Mesenchymal stem cell (in vitro differentiated cells and primary cell): Measurements from ENCODE around the gene CDK14.

Experiments used
- DNase-seq: peaks from one replicate; pipeline ENCODE4 v3.0.0-alpha.2; 2013
- H2AFZ ChIP-seq: one replicate; pipeline ENCODE4 v1.6.1; 2013; ENCODE audit warnings: low read depth, mild to moderate bottlenecking, control low read depth, inconsistent platforms, low read length, moderate library complexity
- H2AK5ac ChIP-seq: 2 replicates; pipeline ENCODE4 v1.6.1; 2013; ENCODE audit warnings: low read length, moderate library complexity, mild to moderate bottlenecking, inconsistent platforms; ENCODE audit not compliant: severe bottlenecking
- H2BK120ac ChIP-seq: one replicate; pipeline ENCODE4 v1.6.1; 2013; ENCODE audit warnings: low read depth, mild to moderate bottlenecking, inconsistent platforms, low read length, moderate library complexity
- H2BK12ac ChIP-seq, 2 experiments: one replicate each; pipeline ENCODE4 v1.6.1; 2013; ENCODE audit warnings: inconsistent platforms in 2 of 2, low read length in 2 of 2, mild to moderate bottlenecking in 2 of 2, moderate library complexity in 2 of 2, control low read depth in 1 of 2
- H2BK15ac ChIP-seq: one replicate; pipeline ENCODE4 v1.6.1; 2013; ENCODE audit warnings: mild to moderate bottlenecking, low read depth, inconsistent platforms; ENCODE audit not compliant: poor library complexity, severe bottlenecking
- H2BK5ac ChIP-seq: 2 replicates; pipeline ENCODE4 v1.6.1; 2013; ENCODE audit warnings: low read depth, mild to moderate bottlenecking, low read length, control low read depth, inconsistent platforms; ENCODE audit not compliant: poor library complexity, severe bottlenecking
- H3K14ac ChIP-seq, 2 experiments: one replicate each; pipeline ENCODE4 v1.6.1; 2013; ENCODE audit warnings: inconsistent platforms in 2 of 2, low read length in 2 of 2, control low read depth in 1 of 2, mild to moderate bottlenecking in 1 of 2, moderate library complexity in 1 of 2
- H3K18ac ChIP-seq, 2 experiments: one replicate each; pipeline ENCODE4 v1.6.1; 2013; ENCODE audit warnings: inconsistent platforms in 2 of 2, low read length in 2 of 2, control low read depth in 1 of 2, low read depth in 1 of 2, mild to moderate bottlenecking in 1 of 2
- H3K23ac ChIP-seq, 2 experiments: one replicate each; pipeline ENCODE4 v1.6.1; 2013; ENCODE audit warnings: inconsistent platforms in 2 of 2, low read length in 2 of 2, mild to moderate bottlenecking in 2 of 2, moderate library complexity in 2 of 2, control low read depth in 1 of 2
- H3K27ac ChIP-seq: 2 replicates; pipeline ENCODE4 v1.5.1; 2013; ENCODE audit warnings: mild to moderate bottlenecking, moderate library complexity, low read length, control low read depth, inconsistent platforms; ENCODE audit not compliant: poor library complexity, severe bottlenecking
- H3K27me3 ChIP-seq, 2 experiments: 2 replicates each; pipeline versions ENCODE4 v1.6.1 to v1.7.0; 2013; ENCODE audit warnings: low read length in 2 of 2, mild to moderate bottlenecking in 2 of 2, moderate library complexity in 2 of 2, control low read depth in 1 of 2, inconsistent platforms in 1 of 2; ENCODE audit not compliant: control insufficient read depth in 1 of 2, insufficient read depth in 1 of 2
- H3K36me3 ChIP-seq, 2 experiments: 2 replicates each; pipeline versions ENCODE4 v1.6.1 to v1.7.0; 2013; ENCODE audit warnings: low read length in 2 of 2, control low read depth in 1 of 2, inconsistent platforms in 1 of 2, low read depth in 1 of 2, mild to moderate bottlenecking in 1 of 2; ENCODE audit not compliant: insufficient read depth in 2 of 2, control insufficient read depth in 1 of 2
- H3K4ac ChIP-seq, 2 experiments: one replicate each; pipeline ENCODE4 v1.6.1; 2013; ENCODE audit warnings: inconsistent platforms in 2 of 2, low read length in 2 of 2, mild to moderate bottlenecking in 2 of 2, moderate library complexity in 2 of 2, control low read depth in 1 of 2, low read depth in 1 of 2
- H3K4me1 ChIP-seq: 2 replicates; pipeline ENCODE4 v1.6.1; 2013; ENCODE audit warnings: low read depth, low read length, control low read depth; ENCODE audit not compliant: control insufficient read depth, insufficient read depth
- H3K4me2 ChIP-seq: 2 replicates; pipeline ENCODE4 v1.6.1; 2013; ENCODE audit warnings: low read length, mild to moderate bottlenecking, inconsistent platforms; ENCODE audit not compliant: poor library complexity, severe bottlenecking
- H3K4me3 ChIP-seq, 2 experiments: 2 replicates each; pipeline versions ENCODE4 v1.5.1 to v1.7.0; 2013; ENCODE audit warnings: low read length in 2 of 2, mild to moderate bottlenecking in 2 of 2, control low read depth in 1 of 2, low read depth in 1 of 2; ENCODE audit not compliant: insufficient read depth in 1 of 2
- H3K79me1 ChIP-seq: replicated peaks from 2 replicates; pipeline ENCODE4 v1.6.1; 2013; ENCODE audit warnings: mild to moderate bottlenecking, control low read depth, low read length, inconsistent platforms; ENCODE audit not compliant: poor library complexity, severe bottlenecking
- H3K9ac ChIP-seq: 2 replicates; pipeline ENCODE4 v1.7.0; 2013; ENCODE audit warnings: mild to moderate bottlenecking, low read length, moderate library complexity
- H3K9me3 ChIP-seq: 2 replicates; pipeline ENCODE4 v1.7.0; 2013; ENCODE audit warnings: mild to moderate bottlenecking, low read length; ENCODE audit not compliant: control insufficient read depth
- H4K8ac ChIP-seq: one replicate; pipeline ENCODE4 v1.6.1; 2013; ENCODE audit warnings: inconsistent platforms, mild to moderate bottlenecking, low read length, moderate library complexity
- H4K91ac ChIP-seq: one replicate; pipeline ENCODE4 v1.6.1; 2013; ENCODE audit warnings: mild to moderate bottlenecking, low read length, inconsistent platforms
- WGBS: methylation state at CpG from one replicate; pipeline ENCODE4 v1.1.7; 2013; ENCODE audit warnings: mixed read lengths; 5-methylcytosine and 5-hydroxymethylcytosine counted together

The CDK14 gene

GRCh38 chr7:90944021-90944420 lies 347.9 kb downstream of the CDK14 start:
- H3K9ac ChIP-seq: no peak overlapping the region

GRCh38 chr7:90945104-90945787 lies 349.1 kb downstream of the CDK14 start:
- Histone ChIP-seq H3K4me1 (no peaks in the 10 kb centered on the region), H2BK120ac (no peak overlapping the region)
- WGBS: 100% methylated on average over 4 of the region's 5 CpGs

More at GRCh38 chr7:90944021-90944420, 347.9 kb downstream of the CDK14 start:
- Histone ChIP-seq H2BK5ac (no peak overlapping the region), H2BK12ac (no peak overlapping the region), H3K14ac (no peak overlapping the region), H3K23ac (peak overlapping the region in 1 of 2 experiments; percentile 14), H2AFZ (no peak overlapping the region), H3K9me3 (no peaks in the 10 kb centered on the region), H2BK15ac (no peak overlapping the region), H3K4me2 (no peak overlapping the region), H3K36me3 (peaks cover 0 to 4% of the 10 kb centered on the region in 2 experiments), H2BK120ac (no peak overlapping the region), H3K27ac (no peak overlapping the region), H3K27me3 (no peaks in the 10 kb centered on the region), H3K4ac (no peak overlapping the region), H4K91ac (no peak overlapping the region), H3K4me1 (no peaks in the 10 kb centered on the region), H4K8ac (no peak overlapping the region), H3K4me3 (no peak overlapping the region), H3K18ac (no peak overlapping the region), H3K79me1 (peaks cover 9% of the 10 kb centered on the region), H2AK5ac (no peak overlapping the region)
- 92% methylated on average over 3 of the region's 3 CpGs for WGBS
- DNase-seq: no peak

GRCh38 chr7:90946730-90947501 lies 350.8 kb downstream of the CDK14 start:
- H3K14ac ChIP-seq: no peak overlapping the region
- H3K4me1 ChIP-seq: no peaks in the 10 kb centered on the region
- no peak overlapping the region for H2BK12ac ChIP-seq
- H3K9me3 ChIP-seq: no peaks in the 10 kb centered on the region
- 44% methylated on average over 8 of the region's 10 CpGs for WGBS
- no peak overlapping the region for H4K8ac ChIP-seq
- no peak overlapping the region for H4K91ac ChIP-seq
- no peak overlapping the region for H2AFZ ChIP-seq
- H3K27ac ChIP-seq: no peak overlapping the region
- no peak overlapping the region for H2BK120ac ChIP-seq
- H3K4me2 ChIP-seq: no peak overlapping the region
- H3K4me3 ChIP-seq: no peak overlapping the region
- no peak for DNase-seq
- H3K23ac ChIP-seq: no peak overlapping the region
- H2AK5ac ChIP-seq: no peak overlapping the region
- H2BK5ac ChIP-seq: no peak overlapping the region
- no peak overlapping the region for H2BK15ac ChIP-seq
- H3K79me1 ChIP-seq: peaks cover 6% of the 10 kb centered on the region
- H3K9ac ChIP-seq: no peak overlapping the region
- H3K27me3 ChIP-seq: no peaks in the 10 kb centered on the region
- peaks cover 0 to 5% of the 10 kb centered on the region in 2 experiments for H3K36me3 ChIP-seq
- H3K4ac ChIP-seq: no peak overlapping the region
- no peak overlapping the region for H3K18ac ChIP-seq

More at GRCh38 chr7:90945104-90945787, 349.1 kb downstream of the CDK14 start:
- Histone ChIP-seq H3K4ac (no peak overlapping the region), H3K36me3 (peaks cover 2 to 4% of the 10 kb centered on the region in 2 experiments), H3K23ac (no peak overlapping the region), H3K27me3 (no peaks in the 10 kb centered on the region), H2BK5ac (no peak overlapping the region), H3K4me3 (peak overlapping the region in 1 of 2 experiments; percentile 9), H3K79me1 (peaks cover 9% of the 10 kb centered on the region), H4K8ac (no peak overlapping the region), H3K9ac (peak overlapping the region; percentile 63), H2BK15ac (no peak overlapping the region), H3K4me2 (no peak overlapping the region), H3K9me3 (no peaks in the 10 kb centered on the region), H2AK5ac (no peak overlapping the region), H4K91ac (no peak overlapping the region), H3K14ac (no peak overlapping the region), H2AFZ (no peak overlapping the region), H3K18ac (no peak overlapping the region), H2BK12ac (no peak overlapping the region), H3K27ac (no peak overlapping the region)
- DNase-seq: no peak

- Histone ChIP-seq H4K91ac (no peak overlapping the region), H2BK120ac (no peak overlapping the region), H3K4me3 (no peak overlapping the region), H2BK12ac (no peak overlapping the region), H3K4me2 (no peak overlapping the region), H3K4ac (no peak overlapping the region), H3K9ac (no peak overlapping the region), H3K4me1 (peaks cover 1% of the 10 kb centered on the region), H3K27me3 (no peaks in the 10 kb centered on the region), H3K79me1 (peaks cover 6% of the 10 kb centered on the region), H4K8ac (no peak overlapping the region), H3K14ac (no peak overlapping the region), H2BK5ac (no peak overlapping the region), H3K27ac (no peak overlapping the region), H2BK15ac (no peak overlapping the region), H3K23ac (no peak overlapping the region), H3K18ac (no peak overlapping the region), H2AK5ac (no peak overlapping the region), H2AFZ (no peak overlapping the region), H3K36me3 (peaks cover 0 to 5% of the 10 kb centered on the region in 2 experiments), H3K9me3 (no peaks in the 10 kb centered on the region)
- DNase-seq: no peak
Measured at GRCh38 chr7:90948085-90948484, 352.0 kb downstream of the CDK14 start.
